Ovary (tissue), 9 donors: ENCODE results near the gene MALRD1. TPM values are rescaled to one million over a fixed set of nuclear protein-coding genes. Genes with fewer than 3 reads are reported as not detected.

Experiments used
- DNase-seq, 5 donors: peaks; one replicate each; pipeline ENCODE4 v3.0.0-alpha.2; 2019 to 2020
- H3K27ac ChIP-seq, 2 donors: fragments of 200-600 bp; one replicate each; pipeline versions ENCODE4 v1.5.1 to v1.8.0; 2019 to 2022
- H3K27me3 ChIP-seq: fragments of 200-600 bp; one replicate; pipeline ENCODE4 v1.8.0; 2022
- H3K36me3 ChIP-seq: fragments of 200-600 bp; sonication (generic); one replicate; pipeline ENCODE4 v1.5.1; 2019
- H3K4me1 ChIP-seq: one replicate; pipeline ENCODE4 v1.8.1; 2013; ENCODE audit warnings: mild to moderate bottlenecking, moderate library complexity; ENCODE audit not compliant: insufficient read depth
- H3K4me3 ChIP-seq: fragments of 200-600 bp; sonication (generic); one replicate; pipeline ENCODE4 v1.5.1; 2017
- H3K9me3 ChIP-seq, 2 donors: fragments of 200-600 bp in 1 of 2; sonication (generic) in 1 of 2; one replicate each; pipeline versions ENCODE4 v1.5.1 to v1.8.1; 2013 to 2019; ENCODE audit warnings: mild to moderate bottlenecking in 1 of 2, moderate library complexity in 1 of 2
- EP300 ChIP-seq: sonication (generic); formaldehyde crosslinking; IDR thresholded peaks from one replicate; pipeline ENCODE4 v1.6.1; 2017; ENCODE audit warnings: antibody characterized with exemption
- POLR2A ChIP-seq: fragments of 450-650 bp; IDR thresholded peaks from one replicate; pipeline ENCODE4 v1.6.1; 2017; ENCODE audit warnings: antibody characterized with exemption, mild to moderate bottlenecking, moderate library complexity
- WGBS, 3 donors: extraction: QIAGEN DNeasy Blood & Tissue Kit in 1 of 3; methylation state at CpG; one replicate each; pipeline versions ENCODE4 v1.1.5 to v1.1.7; 2013 to 2017; 5-methylcytosine and 5-hydroxymethylcytosine counted together
- intact Hi-C, 4 donors: fragments of 100-400 bp; cut with DNase I; formaldehyde crosslinking; loops; one replicate each; pipeline versions ENCODE4 v1.11.0 to v1.15.1; 2022 to 2023
- polyA plus RNA-seq, 2 donors: library from polyadenylated mRNA; stranded (reverse); fragments of 200-250 nt in 1 of 2; fragments of 350-450 nt in 1 of 2; fragmentation: Illumina TruSeq in 1 of 2; extraction: RNeasy Lipid Tissue Mini Kit (QIAGEN cat#74804) in 1 of 2; gene quantifications; one replicate each; pipeline ENCODE4 v1.2.3, GENCODE V29; 2013 to 2014
- total RNA-seq, 7 donors: library from RNA; depleted of rRNA in 2 of 7; stranded (reverse); fragments of >200 nt in 2 of 7; fragmentation: NEBNext Ultra II Directional in 3 of 7; extraction: Animal tissue kit (Norgen Biotek cat#: 25700) in 3 of 7; gene quantifications; one replicate each; pipeline versions ENCODE4 v1.1.0 to v1.2.4, GENCODE V29; 2016 to 2023
- TF ChIP-seq, protein P1 (sequence below), 3 donors: fragments of 450-650 bp in 2 of 3; fragments of 200-600 bp in 1 of 3; IDR thresholded peaks; one replicate each; pipeline versions ENCODE4 v1.5.1 to v1.8.0; 2016 to 2022; ENCODE audit warnings: antibody characterized with exemption in 3 of 3, mild to moderate bottlenecking in 1 of 3
- donor health status: DM: no; HTN: no; CAD: no; lungs with moderate emphysema.
- donor health status: DM: no; HTN: no; CAD: no.
- donor health status: Bipolar disorder and iron deficiency.
- donor health status: DM: yes; HTN: yes; CAD: no.
- donor health status: DM: no; HTN: no; CAD: no.
- donor health status: DM: yes; HTN: yes; CAD: no.

The MALRD1 gene
- total and polyA plus RNA-seq, 9 donors = 0.56 to 12.1 (median 1.9) TPM

DNA sequence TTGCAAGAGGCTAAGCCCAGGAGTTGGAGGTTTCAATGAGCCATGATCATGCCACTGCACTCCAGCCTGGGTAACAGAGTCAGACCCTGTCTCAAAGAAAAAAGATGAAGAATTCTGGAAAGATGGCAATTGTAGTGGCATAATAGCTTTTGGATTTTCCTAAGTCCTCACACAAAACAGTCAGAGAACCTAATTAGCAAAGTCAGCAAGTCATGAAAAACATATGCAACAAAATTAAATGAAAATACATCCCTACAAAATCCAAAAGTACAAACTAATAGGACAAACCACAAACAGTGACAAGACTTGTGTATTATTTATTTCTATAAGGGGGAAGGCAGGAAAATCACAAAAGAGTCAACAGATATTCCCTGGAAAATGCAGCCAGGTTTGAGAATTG, 405.4 kb downstream of the MALRD1 start:
- H3K9me3 ChIP-seq = no peaks in the 10 kb centered on the region
- TF ChIP-seq, protein P1, sequence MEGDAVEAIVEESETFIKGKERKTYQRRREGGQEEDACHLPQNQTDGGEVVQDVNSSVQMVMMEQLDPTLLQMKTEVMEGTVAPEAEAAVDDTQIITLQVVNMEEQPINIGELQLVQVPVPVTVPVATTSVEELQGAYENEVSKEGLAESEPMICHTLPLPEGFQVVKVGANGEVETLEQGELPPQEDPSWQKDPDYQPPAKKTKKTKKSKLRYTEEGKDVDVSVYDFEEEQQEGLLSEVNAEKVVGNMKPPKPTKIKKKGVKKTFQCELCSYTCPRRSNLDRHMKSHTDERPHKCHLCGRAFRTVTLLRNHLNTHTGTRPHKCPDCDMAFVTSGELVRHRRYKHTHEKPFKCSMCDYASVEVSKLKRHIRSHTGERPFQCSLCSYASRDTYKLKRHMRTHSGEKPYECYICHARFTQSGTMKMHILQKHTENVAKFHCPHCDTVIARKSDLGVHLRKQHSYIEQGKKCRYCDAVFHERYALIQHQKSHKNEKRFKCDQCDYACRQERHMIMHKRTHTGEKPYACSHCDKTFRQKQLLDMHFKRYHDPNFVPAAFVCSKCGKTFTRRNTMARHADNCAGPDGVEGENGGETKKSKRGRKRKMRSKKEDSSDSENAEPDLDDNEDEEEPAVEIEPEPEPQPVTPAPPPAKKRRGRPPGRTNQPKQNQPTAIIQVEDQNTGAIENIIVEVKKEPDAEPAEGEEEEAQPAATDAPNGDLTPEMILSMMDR (IDR thresholded peaks at IDR 0.05) = no peak
- H3K4me3 ChIP-seq = no peak overlapping the region
- intact Hi-C loops = no loop called here
- no peaks in the 10 kb centered on the region for H3K27me3 ChIP-seq
- no peak overlapping the region for H3K27ac ChIP-seq
- DNase-seq = no peak
- H3K36me3 ChIP-seq = no peaks in the 10 kb centered on the region
- no peaks in the 10 kb centered on the region for H3K4me1 ChIP-seq

DNA sequence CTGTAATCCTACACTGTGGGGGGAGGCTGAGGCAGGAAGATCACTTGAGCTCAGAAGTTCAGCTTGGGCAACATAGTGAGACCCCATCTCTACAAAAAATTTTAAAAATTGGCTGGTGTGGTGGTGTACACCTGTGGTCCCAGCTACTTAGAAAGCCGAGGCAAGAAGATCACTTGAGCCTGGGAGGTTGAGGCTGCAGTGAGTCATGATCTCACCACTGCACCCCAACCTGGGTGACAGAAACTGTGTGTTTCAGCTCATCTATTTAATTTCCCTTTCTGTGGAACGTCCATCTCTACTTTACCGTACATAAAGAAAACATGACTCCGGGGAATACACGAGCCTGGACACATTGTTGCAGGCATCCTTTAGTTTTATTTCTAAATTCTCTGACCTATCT, 413.0 kb downstream of the MALRD1 start:
- H3K4me3 ChIP-seq = no peak overlapping the region
- WGBS, 3 donors = 85 to 91% (median 90%) methylated on average over 5 of the region's 5 CpGs
- DNase-seq = no peak
- no peaks in the 10 kb centered on the region for H3K27me3 ChIP-seq
- intact Hi-C loops = no loop called here
- no peak overlapping the region for H3K27ac ChIP-seq
- H3K9me3 ChIP-seq = no peaks in the 10 kb centered on the region
- no peaks in the 10 kb centered on the region for H3K4me1 ChIP-seq
- TF ChIP-seq EP300 = no peak
- TF ChIP-seq POLR2A = no peak
- TF ChIP-seq, protein P1 (IDR thresholded peaks at IDR 0.05) = no peak
- H3K36me3 ChIP-seq = no peaks in the 10 kb centered on the region

DNA sequence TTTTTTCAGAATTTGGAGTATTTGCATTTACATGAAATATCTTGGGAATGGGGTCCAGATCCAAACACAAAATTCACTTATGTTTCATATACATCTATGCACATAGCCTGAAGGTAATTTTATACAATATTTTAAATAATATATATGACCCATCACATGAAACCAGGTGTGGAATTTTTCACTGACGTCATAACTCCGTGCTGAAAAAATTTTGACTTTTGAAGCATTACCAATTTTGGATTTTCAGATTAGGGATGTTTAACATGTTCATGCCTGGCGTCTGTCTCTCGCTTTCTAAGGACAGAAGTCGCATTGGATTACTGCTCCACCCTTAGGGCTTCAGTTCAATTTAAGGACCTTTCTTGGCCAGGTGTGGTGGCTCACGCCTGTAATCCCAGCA, 418.1 kb downstream of the MALRD1 start:
- no peak for DNase-seq
- H3K27me3 ChIP-seq = no peaks in the 10 kb centered on the region
- H3K27ac ChIP-seq = no peak overlapping the region
- no peak overlapping the region for H3K4me3 ChIP-seq
- TF ChIP-seq EP300 = no peak
- H3K4me1 ChIP-seq = no peaks in the 10 kb centered on the region
- intact Hi-C loops = no loop called here
- H3K9me3 ChIP-seq = no peaks in the 10 kb centered on the region
- 93 to 97% (median 95%) methylated on average over 6 of the region's 6 CpGs for WGBS, 3 donors
- H3K36me3 ChIP-seq = no peaks in the 10 kb centered on the region

DNA sequence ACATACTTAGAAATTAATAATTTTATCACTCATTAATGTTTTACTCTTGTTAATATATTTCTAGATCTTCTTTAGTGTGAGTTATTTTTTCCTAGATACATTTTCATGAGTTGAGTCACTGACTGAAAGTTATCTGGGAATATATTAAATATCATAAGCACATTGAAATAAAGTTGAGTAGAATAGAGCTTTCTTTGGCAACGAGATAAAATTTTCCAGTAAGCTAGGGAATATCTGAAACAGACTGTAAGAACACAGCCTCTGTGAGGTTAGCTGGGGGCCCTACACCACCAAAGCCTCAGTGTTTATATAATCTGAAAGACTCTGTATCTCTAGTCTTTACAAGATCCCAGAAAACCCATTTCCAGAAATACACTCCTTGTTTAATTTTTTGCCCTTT, 419.8 kb downstream of the MALRD1 start:
- intact Hi-C loops = no loop called here
- DNase-seq = no peak
- H3K27ac ChIP-seq = no peak overlapping the region
- H3K36me3 ChIP-seq = no peaks in the 10 kb centered on the region
- no peaks in the 10 kb centered on the region for H3K9me3 ChIP-seq
- WGBS, 3 donors = 10 to 18% (median 13%) methylated on average over 1 of the region's 1 CpG
- TF ChIP-seq, protein P1 (IDR thresholded peaks at IDR 0.05) = no peak
- TF ChIP-seq POLR2A (no peak), EP300 (no peak)
- no peak overlapping the region for H3K4me3 ChIP-seq
- no peaks in the 10 kb centered on the region for H3K27me3 ChIP-seq
- H3K4me1 ChIP-seq = no peaks in the 10 kb centered on the region

DNA sequence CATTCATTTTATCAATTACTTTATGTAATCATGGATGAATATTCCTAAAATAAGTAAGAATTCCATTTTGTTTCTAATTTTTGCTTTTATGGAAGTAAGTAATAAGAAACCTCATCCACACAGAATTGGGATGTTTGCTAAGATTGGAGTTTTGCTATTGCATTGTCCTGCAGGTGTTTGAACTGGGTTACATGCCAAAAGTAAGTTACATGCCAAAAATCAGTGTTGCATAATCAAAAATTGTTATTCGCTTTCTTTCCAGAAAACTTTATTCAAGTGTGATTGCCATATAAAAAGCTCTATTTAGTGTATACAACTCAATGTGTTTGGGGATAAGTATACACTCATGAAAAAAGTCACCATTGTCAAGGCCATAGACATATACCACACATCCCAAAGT, 420.9 kb downstream of the MALRD1 start:
- no peak for TF ChIP-seq POLR2A
- no peak for TF ChIP-seq EP300
- TF ChIP-seq, protein P1 (IDR thresholded peaks at IDR 0.05) = no peak
- no peak overlapping the region for H3K27ac ChIP-seq
- no peaks in the 10 kb centered on the region for H3K4me1 ChIP-seq
- WGBS, 3 donors = 0 to 52% (median 0%) methylated on average over 1 of the region's 1 CpG
- DNase-seq = no peak
- intact Hi-C loops = no loop called here
- no peaks in the 10 kb centered on the region for H3K36me3 ChIP-seq
- no peaks in the 10 kb centered on the region for H3K9me3 ChIP-seq
- no peaks in the 10 kb centered on the region for H3K27me3 ChIP-seq
- no peak overlapping the region for H3K4me3 ChIP-seq
